ENCODE data around the gene C12orf57.
"Not testable (repeated sequence)": the region's sequence is repeated elsewhere in the genome, so short reads cannot be mapped to it uniquely, and the experiment has no call there.

C12orf57 gene

GRCh38 chr12:6943722-6944380 is at the start of gene C12orf57, which contains the start of gene RNU7-1:
Gene C12orf57 (plus strand): TSS chr12:6944022. CDS start chr12:6944122, 100 bp downstream.
Gene RNU7-1 (plus strand): TSS chr12:6943816.
- no peak for DNase-seq (ENCODE audit: low read depth)

- no peak for DNase-seq (ENCODE audit: low read depth)
Observed at GRCh38 chr12:6894321-6894720, 49.5 kb upstream of the C12orf57 start.

- DNase-seq (ENCODE audit: low read depth): no peak
Observed at GRCh38 chr12:6896846-6897435, 46.9 kb upstream of the C12orf57 start.

- DNase-seq (ENCODE audit: low read depth): no peak
Observed at GRCh38 chr12:6899427-6899826, 44.4 kb upstream of the C12orf57 start.

GRCh38 chr12:6899837-6900519 is 43.8 kb upstream of the C12orf57 start:
- no peak for DNase-seq (ENCODE audit: low read depth)

GRCh38 chr12:6902448-6902847 is 41.4 kb upstream of the C12orf57 start:
- no peak for DNase-seq (ENCODE audit: low read depth)

- no peak for DNase-seq (ENCODE audit: low read depth)
Observed at GRCh38 chr12:6903722-6904121, 40.1 kb upstream of the C12orf57 start.

- DNase-seq (ENCODE audit: low read depth): peak; percentile 86
Observed at GRCh38 chr12:6904280-6905276, 39.2 kb upstream of the C12orf57 start, which contains the start of gene LRRC23. Gene LRRC23 (plus strand): TSS chr12:6904822. CDS start chr12:6905634, 812 bp downstream.

GRCh38 chr12:6905414-6906040 is 38.3 kb upstream of the C12orf57 start:
- no peak for DNase-seq (ENCODE audit: low read depth)

GRCh38 chr12:6908141-6908540 is 35.7 kb upstream of the C12orf57 start:
- not testable (repeated sequence) for DNase-seq (ENCODE audit: low read depth)

- DNase-seq (ENCODE audit: low read depth): no peak
Observed at GRCh38 chr12:6909421-6910145, 34.2 kb upstream of the C12orf57 start.

- no peak for DNase-seq (ENCODE audit: low read depth)
Observed at GRCh38 chr12:6912164-6912935, 31.5 kb upstream of the C12orf57 start.

GRCh38 chr12:6914246-6914946 is 29.4 kb upstream of the C12orf57 start, which contains the start of gene ENO2:
Gene ENO2 (plus strand): TSS chr12:6914580. CDS start chr12:6915833, 1,253 bp downstream.
- DNase-seq (ENCODE audit: low read depth): no peak

GRCh38 chr12:6914947-6915788 is 28.7 kb upstream of the C12orf57 start:
- no peak for DNase-seq (ENCODE audit: low read depth)

- DNase-seq (ENCODE audit: low read depth): no peak
Observed at GRCh38 chr12:6915789-6916285, 28.0 kb upstream of the C12orf57 start.

GRCh38 chr12:6916426-6917200 is 27.2 kb upstream of the C12orf57 start:
- DNase-seq (ENCODE audit: low read depth): no peak
